DND-41 (cell line): ENCODE measurements around the gene ELAC1.

Experiments used
- ATAC-seq: fragments of 200-7000 bp; cut with Tn5 transposase; 3 replicates; pipeline ENCODE4 v1.9.1; 2021; ENCODE audit warnings: low read depth; ENCODE audit not compliant: insufficient read depth
- DNase-seq: peaks from one replicate; pipeline ENCODE4 v3.0.0-alpha.2; 2020
- H2AFZ ChIP-seq: 2 replicates; pipeline ENCODE4 v1.6.0; 2012; ENCODE audit warnings: low read depth, low read length
- H3K27ac ChIP-seq: 2 replicates; pipeline ENCODE4 v1.5.1; 2012; ENCODE audit warnings: low read length, inconsistent platforms
- H3K27me3 ChIP-seq: fragments of 200-600 bp; sonication (generic); 2 replicates; pipeline ENCODE4 v1.6.0; 2012; ENCODE audit warnings: low read length, mild to moderate bottlenecking, inconsistent platforms; ENCODE audit not compliant: insufficient read depth, poor library complexity
- H3K36me3 ChIP-seq: 2 replicates; pipeline ENCODE4 v1.5.1; 2012; ENCODE audit warnings: low read length, inconsistent platforms; ENCODE audit not compliant: insufficient read depth
- H3K4me1 ChIP-seq: 2 replicates; pipeline ENCODE4 v1.5.1; 2012; ENCODE audit warnings: mild to moderate bottlenecking, low read length; ENCODE audit not compliant: insufficient read depth
- H3K4me2 ChIP-seq: 2 replicates; pipeline ENCODE4 v1.6.0; 2012; ENCODE audit warnings: mild to moderate bottlenecking, moderate library complexity, low read length, inconsistent platforms; ENCODE audit not compliant: insufficient read depth
- H3K4me3 ChIP-seq, 2 experiments: fragments of 200-600 bp in 1 of 2; shearing (Covaris generic) in 1 of 2; 2 replicates each; pipeline ENCODE4 v1.5.1; 2012 to 2016; ENCODE audit warnings: inconsistent platforms in 2 of 2, low read length in 2 of 2, mild to moderate bottlenecking in 2 of 2, low read depth in 1 of 2, moderate library complexity in 1 of 2
- H3K79me2 ChIP-seq: 2 replicates; pipeline ENCODE4 v1.6.0; 2012; ENCODE audit warnings: low read length, inconsistent platforms; ENCODE audit not compliant: insufficient read depth
- H3K9ac ChIP-seq: 2 replicates; pipeline ENCODE4 v1.6.0; 2012; ENCODE audit warnings: low read depth, mild to moderate bottlenecking, inconsistent platforms, low read length, moderate library complexity
- H3K9me3 ChIP-seq: 2 replicates; pipeline ENCODE4 v1.5.1; 2012; ENCODE audit warnings: low read length, moderate library complexity, mild to moderate bottlenecking, inconsistent platforms; ENCODE audit not compliant: insufficient read depth, severe bottlenecking
- H4K20me1 ChIP-seq: 2 replicates; pipeline ENCODE4 v1.6.0; 2012; ENCODE audit warnings: low read length; ENCODE audit not compliant: insufficient read depth
- CTCF ChIP-seq: IDR thresholded peaks from 2 replicates; pipeline ENCODE4 v1.5.1; 2012; ENCODE audit warnings: borderline replicate concordance, low read length, moderate library complexity, mild to moderate bottlenecking; ENCODE audit not compliant: poor library complexity, severe bottlenecking; ENCODE audit errors: extremely low read depth
- EZH2 ChIP-seq: IDR thresholded peaks from 3 replicates; pipeline ENCODE4 v1.6.1; 2012; ENCODE audit warnings: borderline replicate concordance, low read depth, mild to moderate bottlenecking, moderate library complexity, low read length, inconsistent platforms; ENCODE audit not compliant: severe bottlenecking

ELAC1 gene

GRCh38 chr18:51009072-51009471 is 41.2 kb downstream of the ELAC1 start:
- no peaks in the 10 kb centered on the region for H4K20me1 ChIP-seq
- no peak overlapping the region for H2AFZ ChIP-seq
- no peaks in the 10 kb centered on the region for H3K4me1 ChIP-seq
- no peak for DNase-seq
- no peak overlapping the region for H3K4me2 ChIP-seq
- no peaks in the 10 kb centered on the region for H3K36me3 ChIP-seq
- H3K9me3 ChIP-seq: no peaks in the 10 kb centered on the region
- no peak overlapping the region for H3K9ac ChIP-seq
- no peak for ATAC-seq
- TF ChIP-seq EZH2 (no peak), CTCF (no peak)
- no peaks in the 10 kb centered on the region for H3K27me3 ChIP-seq
- H3K4me3 ChIP-seq: no peak overlapping the region
- H3K79me2 ChIP-seq: no peaks in the 10 kb centered on the region
- H3K27ac ChIP-seq: no peak overlapping the region

DNA sequence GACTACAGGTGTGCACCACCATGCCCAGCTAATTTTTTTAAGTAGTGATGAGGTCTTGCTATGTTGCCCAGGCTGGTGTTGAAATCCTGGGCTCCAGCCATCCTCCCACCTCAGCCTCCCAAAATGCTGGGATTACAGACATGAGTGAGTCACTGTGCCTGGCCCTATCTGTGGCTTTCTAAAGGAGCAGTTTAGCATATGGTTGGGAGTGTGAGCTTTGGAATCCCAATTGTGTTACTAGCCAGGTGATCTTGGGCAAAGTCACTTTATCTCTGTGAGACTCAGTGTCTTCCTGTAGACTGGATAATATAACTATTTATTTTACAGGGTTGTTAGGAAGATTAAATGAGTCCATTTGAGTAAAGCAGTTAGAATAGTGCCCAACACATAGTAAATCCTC is 42.4 kb downstream of the ELAC1 start:
- DNase-seq (no peak), ATAC-seq (no peak)
- Histone ChIP-seq H3K9ac (no peak overlapping the region), H4K20me1 (no peaks in the 10 kb centered on the region), H3K4me2 (no peak overlapping the region), H3K4me3 (no peak overlapping the region), H3K9me3 (peaks cover 7% of the 10 kb centered on the region), H3K79me2 (no peaks in the 10 kb centered on the region), H3K4me1 (no peaks in the 10 kb centered on the region), H3K27me3 (no peaks in the 10 kb centered on the region), H3K27ac (no peak overlapping the region), H3K36me3 (no peaks in the 10 kb centered on the region), H2AFZ (no peak overlapping the region)
- TF ChIP-seq EZH2 (no peak), CTCF (no peak)

GRCh38 chr18:51011709-51012108 is 43.9 kb downstream of the ELAC1 start:
- Histone ChIP-seq H3K4me1 (no peaks in the 10 kb centered on the region), H2AFZ (no peak overlapping the region), H3K79me2 (no peaks in the 10 kb centered on the region), H3K36me3 (no peaks in the 10 kb centered on the region), H3K27me3 (no peaks in the 10 kb centered on the region), H3K4me3 (no peak overlapping the region), H3K9ac (no peak overlapping the region), H4K20me1 (no peaks in the 10 kb centered on the region), H3K9me3 (peaks cover 7% of the 10 kb centered on the region), H3K4me2 (no peak overlapping the region), H3K27ac (no peak overlapping the region)
- no peak for DNase-seq
- ATAC-seq: no peak
- TF ChIP-seq EZH2 (no peak), CTCF (no peak)

GRCh38 chr18:51012441-51012840 is 44.6 kb downstream of the ELAC1 start:
- Histone ChIP-seq H2AFZ (no peak overlapping the region), H4K20me1 (no peaks in the 10 kb centered on the region), H3K4me1 (no peaks in the 10 kb centered on the region), H3K9me3 (peaks cover 7% of the 10 kb centered on the region), H3K9ac (no peak overlapping the region), H3K27ac (no peak overlapping the region), H3K4me2 (no peak overlapping the region), H3K27me3 (no peaks in the 10 kb centered on the region), H3K36me3 (no peaks in the 10 kb centered on the region), H3K79me2 (no peaks in the 10 kb centered on the region), H3K4me3 (no peak overlapping the region)
- no peak for ATAC-seq
- no peak for TF ChIP-seq EZH2
- TF ChIP-seq CTCF: no peak
- DNase-seq: no peak
